Suprapubic skin (tissue), 4 donors: Measurements from ENCODE around the gene HNMT.

Experiments
- CTCF ChIP-seq, 2 donors: fragments of 200-600 bp in 1 of 2; fragments of 450-650 bp in 1 of 2; sonication (generic) in 1 of 2; IDR thresholded peaks; one replicate each; pipeline ENCODE4 v1.5.1; 2016 to 2019; ENCODE audit warnings: antibody characterized with exemption in 2 of 2, mild to moderate bottlenecking in 1 of 2, moderate library complexity in 1 of 2
- EP300 ChIP-seq: sonication (generic); formaldehyde crosslinking; IDR thresholded peaks from one replicate; pipeline ENCODE4 v1.6.1; 2017; ENCODE audit warnings: antibody characterized with exemption
- POLR2A ChIP-seq, 2 donors: fragments of 450-650 bp; IDR thresholded peaks; one replicate each; pipeline ENCODE4 v1.6.1; 2017; ENCODE audit warnings: antibody characterized with exemption in 2 of 2, mild to moderate bottlenecking in 2 of 2, moderate library complexity in 2 of 2
- POLR2AphosphoS5 ChIP-seq, 3 donors: sonication (generic); formaldehyde crosslinking; IDR thresholded peaks; one replicate each; pipeline ENCODE4 v1.6.1; 2017; ENCODE audit warnings: antibody characterized with exemption in 3 of 3

GRCh38 chr2:137957033-137957432, 7.2 kb upstream of the HNMT start:
- TF ChIP-seq POLR2A (IDR thresholded peaks at IDR 0.05) (no peak), POLR2AphosphoS5 (IDR thresholded peaks at IDR 0.05) (no peak), CTCF (IDR thresholded peaks at IDR 0.05) (no peak), EP300 (no peak)
